Sigmoid colon (tissue), 7 donors: ENCODE data around the gene PPP1R9B. TPM values are rescaled to one million over a fixed set of nuclear protein-coding genes. Genes with fewer than 3 reads are reported as not detected.
A peak's percentile ranks its signal among the peaks of the same experiment; 100 is the strongest.

Source experiments
- DNase-seq: peaks from one replicate; pipeline ENCODE4 v3.0.0-alpha.2; 2019
- H3K27ac ChIP-seq, 4 donors: fragments of 200-600 bp; sonication (generic); one replicate each; pipeline ENCODE4 v1.5.1; 2016 to 2019; ENCODE audit warnings: mild to moderate bottlenecking in 1 of 4
- H3K27me3 ChIP-seq, 3 donors: fragments of 200-600 bp; sonication (generic); one replicate each; pipeline ENCODE4 v1.5.1; 2019; ENCODE audit warnings: mild to moderate bottlenecking in 1 of 3
- H3K36me3 ChIP-seq, 4 donors: fragments of 200-600 bp; sonication (generic); one replicate each; pipeline ENCODE4 v1.5.1; 2016 to 2019
- H3K4me1 ChIP-seq, 4 donors: fragments of 200-600 bp; sonication (generic); one replicate each; pipeline ENCODE4 v1.5.1; 2017 to 2019
- H3K4me3 ChIP-seq, 4 donors: fragments of 200-600 bp; sonication (generic); one replicate each; pipeline ENCODE4 v1.5.1; 2017 to 2019; ENCODE audit warnings: mild to moderate bottlenecking in 2 of 4, moderate library complexity in 1 of 4
- H3K9me3 ChIP-seq, 4 donors: fragments of 200-600 bp in 3 of 4; sonication (generic) in 3 of 4; one replicate each; pipeline versions ENCODE4 v1.5.1 to v1.6.1; 2013 to 2019
- CTCF ChIP-seq, 4 experiments: fragments of 450-650 bp in 3 of 4; fragments of 200-600 bp in 1 of 4; IDR thresholded peaks; one replicate each; pipeline ENCODE4 v1.5.1; 2016 to 2019; ENCODE audit warnings: antibody characterized with exemption in 4 of 4, mild to moderate bottlenecking in 3 of 4, moderate library complexity in 2 of 4
- EP300 ChIP-seq, 4 donors: sonication (generic); formaldehyde crosslinking; IDR thresholded peaks; one replicate each; pipeline ENCODE4 v1.6.1; 2017; ENCODE audit warnings: antibody characterized with exemption in 4 of 4
- POLR2A ChIP-seq, 2 donors: fragments of 450-650 bp; IDR thresholded peaks; one replicate each; pipeline ENCODE4 v1.6.1; 2016; ENCODE audit warnings: antibody characterized with exemption in 2 of 2, mild to moderate bottlenecking in 2 of 2, moderate library complexity in 2 of 2
- POLR2AphosphoS5 ChIP-seq, 4 donors: sonication (generic); formaldehyde crosslinking; IDR thresholded peaks; one replicate each; pipeline ENCODE4 v1.6.1; 2017; ENCODE audit warnings: antibody characterized with exemption in 4 of 4
- WGBS, 2 donors: extraction: QIAGEN DNeasy Blood & Tissue Kit; methylation state at CpG; one replicate each; pipeline ENCODE4 v1.1.7; 2013; 5-methylcytosine and 5-hydroxymethylcytosine counted together
- intact Hi-C: fragments of 100-400 bp; cut with DNase I; formaldehyde crosslinking; loops from one replicate; pipeline ENCODE4 v1.15.1; 2023
- polyA plus RNA-seq, 3 donors: library from polyadenylated mRNA; stranded (reverse); fragments of 200-250 nt; gene quantifications; one replicate each; pipeline ENCODE4 v1.2.3, GENCODE V29; 2013
- total RNA-seq, 4 donors: library from RNA; depleted of rRNA; stranded (reverse); fragments of >200 nt; gene quantifications; one replicate each; pipeline ENCODE4 v1.1.0, GENCODE V29; 2016
- donor health status: healthy with polysubstance abuse.
- donor health status: Bipolar disorder and iron deficiency.
- donor health status: healthy.

The PPP1R9B gene
- total and polyA plus RNA-seq, 7 donors = 9.0 to 38.7 (median 16.8) TPM

DNA sequence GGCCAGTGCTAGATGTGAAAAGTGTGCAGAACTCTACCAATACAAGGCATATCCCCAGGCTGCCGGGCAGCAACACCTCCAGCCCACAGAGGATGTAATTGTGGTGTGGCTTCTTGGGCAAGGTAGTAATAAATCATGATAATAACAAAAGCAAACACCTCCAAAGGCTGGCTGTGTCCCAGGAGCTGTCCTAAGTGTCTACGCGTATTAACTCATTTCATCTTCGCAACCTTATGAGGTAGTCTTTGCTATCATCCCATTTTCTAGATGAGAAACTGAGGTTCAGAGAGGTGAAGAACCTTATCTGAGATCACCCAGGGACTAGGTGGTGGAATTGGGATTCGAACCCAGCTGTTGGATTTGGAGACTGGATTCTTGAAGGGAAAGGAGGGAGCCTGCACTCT lies 50.0 kb downstream of the PPP1R9B start:
- Histone ChIP-seq H3K27ac (peak overlapping the region; percentile 69 to 88 (median 78)), H3K4me1 (peaks cover 0 to 67% (median 57%) of the 10 kb centered on the region in 4 donors), H3K27me3 (no peaks in the 10 kb centered on the region), H3K9me3 (no peaks in the 10 kb centered on the region), H3K36me3 (peaks cover 14 to 36% (median 30%) of the 10 kb centered on the region in 4 donors), H3K4me3 (no peak overlapping the region)
- intact Hi-C loops = no loop called here
- 22 to 62% methylated on average over 5 of the region's 5 CpGs for WGBS, 2 donors
- TF ChIP-seq EP300 (IDR thresholded peaks at IDR 0.05) = no peak
- TF ChIP-seq CTCF (IDR thresholded peaks at IDR 0.05) = no peak
- no peak for TF ChIP-seq POLR2AphosphoS5 (IDR thresholded peaks at IDR 0.05)
- TF ChIP-seq POLR2A (IDR thresholded peaks at IDR 0.05) = no peak
- DNase-seq = no peak

DNA sequence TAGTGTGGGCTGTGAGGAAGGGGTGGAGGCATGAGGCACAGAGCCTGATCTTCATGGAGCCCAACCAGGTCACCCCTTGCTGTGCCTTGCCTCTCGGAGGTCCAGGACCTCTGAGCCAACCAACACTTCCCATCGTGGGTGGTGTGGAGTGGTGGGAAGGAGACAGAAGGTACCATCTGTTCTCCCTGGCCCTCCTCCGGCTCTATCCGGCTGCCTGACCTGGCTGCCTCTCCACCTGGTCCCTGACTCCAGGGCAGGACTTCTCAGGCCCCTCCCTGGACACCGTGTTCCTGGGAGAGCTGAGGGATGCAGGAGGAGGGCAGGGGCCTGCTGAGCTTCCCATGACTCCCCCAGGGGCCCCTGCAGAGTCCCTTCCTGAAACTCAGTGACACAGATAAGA lies 51.5 kb downstream of the PPP1R9B start:
- Histone ChIP-seq H3K4me3 (no peak overlapping the region), H3K36me3 (peaks cover 10 to 26% (median 19%) of the 10 kb centered on the region in 4 donors), H3K9me3 (no peaks in the 10 kb centered on the region), H3K27ac (peak overlapping the region; percentile 40 to 88 (median 70)), H3K27me3 (no peaks in the 10 kb centered on the region), H3K4me1 (peaks cover 0 to 75% (median 59%) of the 10 kb centered on the region in 4 donors)
- 68 to 83% methylated on average over 5 of the region's 5 CpGs for WGBS, 2 donors
- TF ChIP-seq POLR2AphosphoS5 (IDR thresholded peaks at IDR 0.05) = no peak
- no peak for TF ChIP-seq POLR2A (IDR thresholded peaks at IDR 0.05)
- TF ChIP-seq EP300 (IDR thresholded peaks at IDR 0.05) = no peak
- no peak for TF ChIP-seq CTCF (IDR thresholded peaks at IDR 0.05)
- DNase-seq = no peak
- intact Hi-C loops = no loop called here

DNA sequence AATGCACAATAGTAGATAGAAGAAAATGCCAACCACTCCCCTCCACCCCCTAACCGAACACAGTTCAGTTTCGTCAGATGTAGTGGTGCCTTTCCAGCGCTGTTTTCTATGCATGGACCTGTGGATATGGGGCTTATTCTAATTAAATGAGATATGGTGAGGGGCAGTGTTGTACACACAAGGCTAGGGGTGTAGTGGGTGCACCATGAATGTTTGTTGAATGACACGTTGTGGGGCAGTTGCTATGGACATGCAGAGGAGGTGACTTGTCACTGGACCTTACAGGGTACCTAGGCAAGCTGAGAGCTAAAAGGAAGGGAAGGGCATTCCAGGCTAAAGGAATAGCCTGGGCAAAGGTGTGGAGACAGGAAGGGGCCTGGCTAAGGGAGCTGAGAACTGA lies 51.9 kb downstream of the PPP1R9B start:
- 79 to 90% methylated on average over 4 of the region's 4 CpGs for WGBS, 2 donors
- H3K4me1 ChIP-seq = peaks cover 0 to 74% (median 59%) of the 10 kb centered on the region in 4 donors
- TF ChIP-seq POLR2A (IDR thresholded peaks at IDR 0.05) (no peak), CTCF (IDR thresholded peaks at IDR 0.05) (no peak), POLR2AphosphoS5 (IDR thresholded peaks at IDR 0.05) (no peak), EP300 (IDR thresholded peaks at IDR 0.05) (no peak)
- no peak for DNase-seq
- no peaks in the 10 kb centered on the region for H3K27me3 ChIP-seq
- no peak overlapping the region for H3K4me3 ChIP-seq
- H3K27ac ChIP-seq = peak overlapping the region in 3 of 4 donors; percentile 40 to 88 (median 71)
- intact Hi-C loops = no loop called here
- H3K36me3 ChIP-seq = peaks cover 10 to 25% (median 19%) of the 10 kb centered on the region in 4 donors
- H3K9me3 ChIP-seq = no peaks in the 10 kb centered on the region

GRCh38 chr17:50097926-50098325 lies 52.6 kb downstream of the PPP1R9B start:
- no peak for TF ChIP-seq EP300 (IDR thresholded peaks at IDR 0.05)
- TF ChIP-seq POLR2A (IDR thresholded peaks at IDR 0.05) = no peak
- TF ChIP-seq POLR2AphosphoS5 (IDR thresholded peaks at IDR 0.05) = no peak
- TF ChIP-seq CTCF (IDR thresholded peaks at IDR 0.05) = no peak
- intact Hi-C loops = no loop called here
- H3K36me3 ChIP-seq = peaks cover 10 to 25% (median 19%) of the 10 kb centered on the region in 4 donors
- 44 to 80% methylated on average over 4 of the region's 4 CpGs for WGBS, 2 donors
- peak overlapping the region in 2 of 4 donors; percentile 3 to 91 for H3K27ac ChIP-seq
- H3K4me1 ChIP-seq = peaks cover 0 to 68% (median 56%) of the 10 kb centered on the region in 4 donors
- H3K9me3 ChIP-seq = no peaks in the 10 kb centered on the region
- DNase-seq = no peak
- no peaks in the 10 kb centered on the region for H3K27me3 ChIP-seq
- H3K4me3 ChIP-seq = no peak overlapping the region

DNA sequence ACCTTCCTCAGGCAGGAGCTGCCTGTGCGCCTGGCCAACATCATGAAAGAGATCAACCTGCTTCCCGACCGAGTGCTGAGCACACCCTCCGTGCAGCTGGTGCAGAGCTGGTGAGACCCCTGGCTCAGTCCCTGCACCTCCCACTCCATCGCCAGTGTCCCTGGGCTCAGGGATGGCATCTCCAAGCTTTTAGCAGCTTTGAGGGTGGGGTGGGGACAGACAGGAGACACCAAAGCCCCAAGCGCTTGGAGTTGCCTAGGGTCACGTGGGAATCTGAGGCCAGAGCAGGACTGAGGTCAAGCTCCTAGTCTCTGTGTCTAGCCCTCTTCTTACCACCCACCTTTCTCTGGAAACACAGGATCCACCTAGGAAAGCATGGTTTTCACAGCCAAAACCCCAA lies 53.0 kb downstream of the PPP1R9B start:
- DNase-seq = no peak
- intact Hi-C loops = no loop called here
- Histone ChIP-seq H3K36me3 (peaks cover 10 to 25% (median 19%) of the 10 kb centered on the region in 4 donors), H3K27me3 (no peaks in the 10 kb centered on the region), H3K4me1 (peaks cover 0 to 63% (median 51%) of the 10 kb centered on the region in 4 donors), H3K4me3 (no peak overlapping the region), H3K9me3 (no peaks in the 10 kb centered on the region), H3K27ac (peak overlapping the region in 2 of 4 donors; percentile 91)
- WGBS, 2 donors = 73 to 84% methylated on average over 7 of the region's 7 CpGs
- no peak for TF ChIP-seq POLR2A (IDR thresholded peaks at IDR 0.05)
- no peak for TF ChIP-seq CTCF (IDR thresholded peaks at IDR 0.05)
